Progenitor cell of endocrine pancreas (in vitro differentiated cells): ENCODE measurements around the gene C10orf95. TPM values are rescaled to one million over a fixed set of nuclear protein-coding genes. Genes with fewer than 3 reads are reported as not detected.

Experiments
- DNase-seq: peaks from one replicate; pipeline ENCODE4 v3.0.0; 2021; ENCODE audit warnings: low spot score; ENCODE audit not compliant: unreplicated experiment
- H3K27ac Mint-ChIP-seq: 2 replicates; pipeline ENCODE4 v1.8.0; 2021; ENCODE audit warnings: mild to moderate bottlenecking, moderate library complexity, mixed read lengths
- H3K27me3 Mint-ChIP-seq: 2 replicates; pipeline ENCODE4 v1.8.0; 2021; ENCODE audit warnings: mixed read lengths
- H3K36me3 Mint-ChIP-seq: 2 replicates; pipeline ENCODE4 v1.8.0; 2022; ENCODE audit warnings: mixed read lengths; ENCODE audit not compliant: insufficient read depth
- H3K4me1 Mint-ChIP-seq: 2 replicates; pipeline ENCODE4 v1.8.0; 2021; ENCODE audit warnings: low read depth, mixed read lengths
- H3K4me3 Mint-ChIP-seq: 2 replicates; pipeline ENCODE4 v1.8.0; 2021; ENCODE audit warnings: low read depth, mild to moderate bottlenecking, moderate library complexity, mixed read lengths
- H3K9me3 Mint-ChIP-seq: 2 replicates; pipeline ENCODE4 v1.8.0; 2021; ENCODE audit warnings: low read depth, mixed read lengths
- total RNA-seq: library from RNA; stranded (reverse); gene quantifications from 2 replicates; pipeline ENCODE4 v1.2.1, GENCODE V29; 2021
- TF ChIP-seq, protein P1 (sequence below): fragments of 200-600 bp; sonication (generic); IDR thresholded peaks from one replicate; pipeline ENCODE4 v1.5.0; 2021; ENCODE audit warnings: antibody characterized with exemption, mild to moderate bottlenecking; ENCODE audit not compliant: unreplicated experiment

The C10orf95 gene
- total RNA-seq, 1 donor from 2014 or later: 0.77 TPM

DNA sequence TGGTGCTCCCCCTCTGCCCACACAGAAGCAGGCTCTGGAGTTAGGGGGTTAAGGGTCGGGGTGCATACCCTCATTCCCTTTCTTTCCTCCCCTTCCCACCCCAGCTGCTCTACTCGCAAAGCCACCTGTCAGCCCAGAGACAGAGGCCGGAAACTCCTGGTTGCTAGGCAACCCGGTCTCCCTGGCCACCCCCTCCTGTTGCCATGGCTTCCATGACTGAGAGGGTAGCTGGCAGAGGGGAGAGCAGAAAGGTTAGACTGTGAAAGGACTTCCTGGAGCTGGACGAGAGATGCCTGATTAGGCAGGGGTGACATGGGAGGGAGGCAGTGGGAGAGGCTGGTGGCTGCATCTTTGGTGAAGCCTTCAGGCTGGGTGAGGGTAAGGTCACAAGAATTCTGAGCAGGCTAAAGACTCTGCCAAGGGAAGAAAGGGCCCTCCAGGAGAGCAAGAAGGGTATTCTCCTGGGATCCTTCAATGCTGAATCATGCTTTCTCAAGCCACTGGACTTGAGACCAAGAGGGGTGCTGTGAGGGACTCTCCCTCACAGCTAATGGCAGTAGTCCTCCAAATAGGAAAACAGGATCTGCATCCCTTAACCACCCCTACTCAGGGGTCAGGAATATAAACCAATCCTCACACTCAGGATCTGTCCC is 38.2 kb downstream of the C10orf95 start:
- Mint-ChIP-seq H3K36me3 (no peaks in the 10 kb centered on the region), H3K27ac (no peak overlapping the region)

DNA sequence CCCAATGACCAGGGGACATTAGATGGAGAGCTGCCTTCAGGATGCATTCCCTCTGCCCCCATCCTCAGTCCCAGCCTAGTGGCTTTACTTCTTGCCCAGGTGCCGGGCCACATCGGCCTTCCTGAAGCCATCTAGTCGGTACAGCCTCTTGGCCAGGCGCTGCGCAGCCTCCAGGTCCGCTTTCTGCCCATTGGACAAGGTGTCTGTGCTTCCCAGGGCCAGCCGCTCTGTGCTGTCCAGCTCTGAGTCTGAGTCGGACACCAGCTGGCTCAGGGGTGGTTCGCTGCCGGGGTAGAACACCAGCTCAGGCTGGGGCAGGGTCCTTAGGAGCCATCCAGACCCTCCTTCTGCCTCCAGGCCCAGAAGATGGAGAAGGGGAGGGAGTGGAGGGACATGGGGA is 39.0 kb downstream of the C10orf95 start:
- no peak overlapping the region for H3K4me3 Mint-ChIP-seq
- TF ChIP-seq, protein P1, sequence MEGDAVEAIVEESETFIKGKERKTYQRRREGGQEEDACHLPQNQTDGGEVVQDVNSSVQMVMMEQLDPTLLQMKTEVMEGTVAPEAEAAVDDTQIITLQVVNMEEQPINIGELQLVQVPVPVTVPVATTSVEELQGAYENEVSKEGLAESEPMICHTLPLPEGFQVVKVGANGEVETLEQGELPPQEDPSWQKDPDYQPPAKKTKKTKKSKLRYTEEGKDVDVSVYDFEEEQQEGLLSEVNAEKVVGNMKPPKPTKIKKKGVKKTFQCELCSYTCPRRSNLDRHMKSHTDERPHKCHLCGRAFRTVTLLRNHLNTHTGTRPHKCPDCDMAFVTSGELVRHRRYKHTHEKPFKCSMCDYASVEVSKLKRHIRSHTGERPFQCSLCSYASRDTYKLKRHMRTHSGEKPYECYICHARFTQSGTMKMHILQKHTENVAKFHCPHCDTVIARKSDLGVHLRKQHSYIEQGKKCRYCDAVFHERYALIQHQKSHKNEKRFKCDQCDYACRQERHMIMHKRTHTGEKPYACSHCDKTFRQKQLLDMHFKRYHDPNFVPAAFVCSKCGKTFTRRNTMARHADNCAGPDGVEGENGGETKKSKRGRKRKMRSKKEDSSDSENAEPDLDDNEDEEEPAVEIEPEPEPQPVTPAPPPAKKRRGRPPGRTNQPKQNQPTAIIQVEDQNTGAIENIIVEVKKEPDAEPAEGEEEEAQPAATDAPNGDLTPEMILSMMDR: no peak
- no peak for DNase-seq
- H3K27me3 Mint-ChIP-seq: peaks cover 65% of the 10 kb centered on the region
- no peaks in the 10 kb centered on the region for H3K36me3 Mint-ChIP-seq
- H3K4me1 Mint-ChIP-seq: peaks cover 15% of the 10 kb centered on the region
- no peaks in the 10 kb centered on the region for H3K9me3 Mint-ChIP-seq
- no peak overlapping the region for H3K27ac Mint-ChIP-seq

More for the DNA sequence above, 38.2 kb downstream of the C10orf95 start:
- DNase-seq: no peak
- Mint-ChIP-seq H3K27me3 (peaks cover 65% of the 10 kb centered on the region), H3K9me3 (no peaks in the 10 kb centered on the region), H3K4me1 (peaks cover 14% of the 10 kb centered on the region), H3K4me3 (no peak overlapping the region)
- TF ChIP-seq, protein P1: no peak

DNA sequence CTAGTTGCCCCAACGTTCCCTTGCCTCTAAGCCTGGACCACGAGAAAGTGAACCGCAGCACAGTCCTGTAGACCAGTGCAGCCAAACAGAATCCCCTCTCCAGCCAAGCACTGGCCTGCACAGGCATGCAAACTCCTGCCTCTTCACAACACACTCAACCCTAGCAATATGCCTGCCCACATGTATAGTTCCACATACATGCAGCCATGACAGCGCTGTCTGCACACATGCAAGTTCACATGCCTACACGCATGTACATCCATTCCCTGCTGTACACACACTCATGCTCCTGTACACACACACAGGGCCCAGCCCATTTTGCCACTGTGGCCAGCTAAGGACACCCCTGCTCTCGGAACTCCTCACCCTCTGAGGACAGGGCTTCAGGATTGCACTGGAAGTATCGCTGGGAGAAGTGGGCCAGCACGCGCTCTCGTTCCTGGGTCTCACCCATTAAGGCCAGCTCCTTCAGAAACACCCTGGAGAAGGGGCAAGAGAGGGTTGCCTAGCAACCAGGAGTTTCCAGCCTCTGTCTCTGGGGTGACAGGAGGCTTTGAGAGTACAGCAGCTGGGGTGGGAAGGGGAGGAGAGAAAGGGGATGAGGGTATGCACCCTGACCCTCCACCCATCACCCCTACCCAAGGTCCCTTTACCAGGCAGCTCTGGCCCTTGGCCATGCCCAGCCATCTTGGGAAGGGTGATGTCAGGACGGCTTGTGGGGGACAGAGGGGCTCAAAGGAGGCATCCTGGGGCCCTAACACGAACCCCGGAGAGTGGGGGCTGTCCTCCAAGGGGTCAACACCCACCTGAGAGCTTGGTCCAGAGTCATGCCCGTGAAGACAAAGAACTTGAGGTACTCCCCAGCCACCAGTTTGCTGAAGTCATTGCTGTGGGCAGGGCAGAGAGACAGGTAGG is 39.7 kb downstream of the C10orf95 start:
- Mint-ChIP-seq H3K27ac (peak overlapping the region; percentile 53), H3K36me3 (no peaks in the 10 kb centered on the region), H3K9me3 (no peaks in the 10 kb centered on the region), H3K27me3 (peaks cover 67% of the 10 kb centered on the region), H3K4me1 (peaks cover 15% of the 10 kb centered on the region), H3K4me3 (peak overlapping the region; percentile 63)
- TF ChIP-seq, protein P1: no peak
- DNase-seq: no peak

DNA sequence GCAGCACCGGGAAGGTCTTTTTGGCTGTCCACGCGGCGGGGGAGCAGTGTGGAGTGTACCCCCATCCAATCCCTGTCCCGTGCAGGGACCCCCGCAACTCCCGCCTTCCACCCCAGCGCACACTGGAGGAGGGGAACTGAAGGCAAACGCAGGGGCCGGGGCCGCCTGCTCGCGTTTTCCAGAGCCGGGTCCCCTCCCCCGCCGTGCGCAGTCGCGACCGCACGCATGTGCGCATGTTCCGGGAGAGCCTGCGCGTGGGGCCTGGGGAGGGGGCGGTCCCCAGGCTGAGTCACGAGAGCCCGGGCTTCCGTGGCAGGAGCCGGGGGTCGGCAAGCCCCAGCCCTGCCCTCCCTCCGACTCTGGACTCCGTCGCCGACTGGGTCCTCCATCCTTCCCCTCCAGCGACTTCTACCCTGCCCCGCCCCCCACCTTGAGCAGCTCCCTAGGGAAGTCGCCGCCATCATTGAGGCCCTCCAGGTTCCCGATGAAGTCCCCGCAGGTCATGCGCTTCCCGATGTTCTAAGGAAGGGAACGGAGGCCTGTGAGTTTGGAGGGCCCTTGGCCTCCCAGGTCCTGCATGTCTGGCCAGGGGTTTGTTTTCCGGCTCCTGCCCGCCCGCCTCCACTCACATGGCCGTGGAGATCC is 40.8 kb downstream of the C10orf95 start:
- TF ChIP-seq, protein P1: no peak
- Mint-ChIP-seq H3K4me1 (peaks cover 15% of the 10 kb centered on the region), H3K9me3 (no peaks in the 10 kb centered on the region), H3K4me3 (peak overlapping the region; percentile 68), H3K27ac (peak overlapping the region; percentile 53), H3K27me3 (peaks cover 70% of the 10 kb centered on the region), H3K36me3 (no peaks in the 10 kb centered on the region)
- DNase-seq: peak; percentile 41
